ENCODE measurements around the gene CPPED1. TPM values are rescaled to one million over a fixed set of nuclear protein-coding genes. Genes with fewer than 3 reads are reported as not detected.

CPPED1 gene
- total RNA-seq, 1 experiment from 2014 or later = 7.7 TPM

DNA sequence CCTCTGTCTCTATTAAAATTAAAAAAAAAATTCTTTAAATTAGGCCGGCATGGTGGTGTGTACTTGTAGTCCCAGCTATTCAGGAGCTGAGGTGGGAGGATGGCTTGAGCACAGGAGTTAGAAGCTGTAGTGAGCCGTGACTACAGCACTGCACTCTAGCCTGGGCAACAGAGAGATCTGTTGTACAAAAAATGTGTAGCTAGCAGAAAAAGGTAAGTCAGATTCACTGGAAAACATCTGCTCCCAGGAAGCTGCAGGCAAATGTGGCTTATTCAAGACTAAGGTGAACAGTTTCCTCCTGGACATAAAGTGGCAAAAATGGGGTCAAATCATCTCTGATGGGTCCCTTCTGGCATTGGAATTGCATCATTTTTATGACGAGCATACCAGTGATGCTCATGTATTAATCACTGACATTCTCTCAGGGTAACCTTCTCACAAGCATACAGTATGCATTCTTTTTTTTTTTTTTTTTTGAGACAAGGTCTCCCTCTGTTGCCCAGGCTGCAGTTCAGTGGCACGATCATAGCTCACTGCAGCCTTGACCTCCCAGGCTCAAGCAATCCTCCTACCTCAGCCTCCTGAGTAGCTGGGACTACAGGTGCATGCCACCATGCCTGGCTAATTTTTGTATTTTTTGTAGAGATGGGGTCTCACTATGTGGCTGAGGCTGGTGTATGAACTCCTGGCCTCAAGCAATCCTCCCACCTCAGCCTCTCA, 48.7 kb downstream of the CPPED1 start:
- no peaks in the 10 kb centered on the region for H3K9me2 ChIP-seq (replicated peaks; ENCODE audit: low read length)
- no peaks in the 10 kb centered on the region for H3K4me1 ChIP-seq (ENCODE audit: insufficient read depth, low read length)
- intact Hi-C loops (cut with micrococcal nuclease) = no loop called here
- H3K27me3 ChIP-seq (ENCODE audit: low read length) = no peaks in the 10 kb centered on the region
- no peak for ATAC-seq
- no peaks in the 10 kb centered on the region for H4K20me1 ChIP-seq (ENCODE audit: low read length)
- H3K9me3 ChIP-seq (ENCODE audit: low read length) = no peaks in the 10 kb centered on the region
- BruUV-seq (replicated peaks) = no TSS peak
- TF ChIP-seq EZH2phosphoT487 (IDR thresholded peaks at IDR 0.05; ENCODE audit: borderline replicate concordance, low read length) = no peak
- no peak for TF ChIP-seq EZH2 (IDR thresholded peaks at IDR 0.05; ENCODE audit: low read length, unreplicated experiment)
- TF ChIP-seq, protein P1, sequence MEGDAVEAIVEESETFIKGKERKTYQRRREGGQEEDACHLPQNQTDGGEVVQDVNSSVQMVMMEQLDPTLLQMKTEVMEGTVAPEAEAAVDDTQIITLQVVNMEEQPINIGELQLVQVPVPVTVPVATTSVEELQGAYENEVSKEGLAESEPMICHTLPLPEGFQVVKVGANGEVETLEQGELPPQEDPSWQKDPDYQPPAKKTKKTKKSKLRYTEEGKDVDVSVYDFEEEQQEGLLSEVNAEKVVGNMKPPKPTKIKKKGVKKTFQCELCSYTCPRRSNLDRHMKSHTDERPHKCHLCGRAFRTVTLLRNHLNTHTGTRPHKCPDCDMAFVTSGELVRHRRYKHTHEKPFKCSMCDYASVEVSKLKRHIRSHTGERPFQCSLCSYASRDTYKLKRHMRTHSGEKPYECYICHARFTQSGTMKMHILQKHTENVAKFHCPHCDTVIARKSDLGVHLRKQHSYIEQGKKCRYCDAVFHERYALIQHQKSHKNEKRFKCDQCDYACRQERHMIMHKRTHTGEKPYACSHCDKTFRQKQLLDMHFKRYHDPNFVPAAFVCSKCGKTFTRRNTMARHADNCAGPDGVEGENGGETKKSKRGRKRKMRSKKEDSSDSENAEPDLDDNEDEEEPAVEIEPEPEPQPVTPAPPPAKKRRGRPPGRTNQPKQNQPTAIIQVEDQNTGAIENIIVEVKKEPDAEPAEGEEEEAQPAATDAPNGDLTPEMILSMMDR (conservative IDR thresholded peaks at IDR 0.05; ENCODE audit: low read depth, low read length) = no peak
- no peak overlapping the region for H3K4me2 ChIP-seq (ENCODE audit: low read length)
- H3K27ac ChIP-seq (ENCODE audit: low read length) = no peak overlapping the region
- no peaks in the 10 kb centered on the region for H3K79me2 ChIP-seq (ENCODE audit: low read length)
- H3F3A ChIP-seq (ENCODE audit: low read length, unreplicated experiment) = no peaks in the 10 kb centered on the region
- no peak overlapping the region for H3K9ac ChIP-seq (ENCODE audit: low read length)
- H2AFZ ChIP-seq (ENCODE audit: low read length) = no peak overlapping the region
- CTCF ChIA-PET = no interaction called here
- no peak overlapping the region for H3K4me3 ChIP-seq (ENCODE audit: low read length)
- POLR2A ChIA-PET (ENCODE audit: unreplicated experiment) = no interaction called here
- no peak for DNase-seq
- H3K36me3 ChIP-seq (ENCODE audit: low read depth, low read length) = no peaks in the 10 kb centered on the region

DNA sequence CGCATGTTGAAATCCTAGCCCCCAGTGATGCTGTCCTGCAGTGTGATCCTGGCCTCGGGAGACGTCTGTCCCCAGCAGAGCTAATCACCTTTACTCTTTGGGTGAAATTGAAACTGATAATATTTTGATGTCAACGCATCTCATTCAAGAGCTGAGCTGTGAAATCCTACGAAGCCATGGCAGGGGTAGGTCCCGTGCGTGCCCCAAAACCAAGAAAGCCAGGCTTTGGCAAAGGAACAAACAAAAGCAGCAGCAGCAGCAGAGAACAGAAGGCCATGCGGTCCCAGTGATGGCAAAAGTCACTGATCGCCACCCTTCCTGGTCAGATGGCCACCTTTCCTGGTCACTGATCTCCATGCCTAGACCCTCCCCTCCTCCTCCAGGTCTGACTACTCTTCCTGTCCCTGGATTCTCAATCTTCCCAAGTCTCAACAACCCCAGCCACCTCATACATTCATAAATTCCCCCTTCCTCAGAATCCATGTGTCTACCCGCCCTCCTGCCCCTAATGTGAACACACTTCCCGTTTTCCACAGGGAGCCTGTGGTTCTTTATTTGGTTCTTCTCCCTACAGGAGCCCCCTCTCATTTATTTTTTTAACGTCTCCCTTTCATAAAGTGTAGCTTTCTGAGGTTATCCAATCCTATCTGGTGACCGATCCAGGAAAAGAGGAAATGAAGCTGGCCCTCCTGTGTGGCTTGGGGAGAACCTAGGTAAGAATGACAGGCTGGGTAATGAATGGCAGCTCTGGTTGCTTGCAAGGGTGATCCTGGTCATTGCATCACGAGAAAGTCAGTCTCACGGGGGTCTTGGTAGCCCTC, 50.3 kb downstream of the CPPED1 start:
- ATAC-seq (no peak), DNase-seq (no peak)
- BruUV-seq (replicated peaks) = no TSS peak
- Histone ChIP-seq H4K20me1 (ENCODE audit: low read length) (no peaks in the 10 kb centered on the region), H3K4me2 (ENCODE audit: low read length) (no peak overlapping the region), H3K36me3 (ENCODE audit: low read depth, low read length) (no peaks in the 10 kb centered on the region), H3K9me2 (replicated peaks; ENCODE audit: low read length) (no peaks in the 10 kb centered on the region), H3K4me1 (ENCODE audit: insufficient read depth, low read length) (no peaks in the 10 kb centered on the region), H3K9me3 (ENCODE audit: low read length) (no peaks in the 10 kb centered on the region), H3K9ac (ENCODE audit: low read length) (no peak overlapping the region), H3K4me3 (ENCODE audit: low read length) (no peak overlapping the region), H3F3A (ENCODE audit: low read length, unreplicated experiment) (no peaks in the 10 kb centered on the region), H3K27me3 (ENCODE audit: low read length) (no peaks in the 10 kb centered on the region), H3K79me2 (ENCODE audit: low read length) (no peaks in the 10 kb centered on the region), H3K27ac (ENCODE audit: low read length) (no peak overlapping the region), H2AFZ (ENCODE audit: low read length) (no peak overlapping the region)
- ChIA-PET POLR2A (ENCODE audit: unreplicated experiment) (no interaction called here), CTCF (no interaction called here)
- intact Hi-C loops (cut with micrococcal nuclease) = no loop called here
- TF ChIP-seq, protein P1 (conservative IDR thresholded peaks at IDR 0.05; ENCODE audit: low read depth, low read length) = no peak
- TF ChIP-seq EZH2phosphoT487 (IDR thresholded peaks at IDR 0.05; ENCODE audit: borderline replicate concordance, low read length) (no peak), EZH2 (IDR thresholded peaks at IDR 0.05; ENCODE audit: low read length, unreplicated experiment) (no peak)

DNA sequence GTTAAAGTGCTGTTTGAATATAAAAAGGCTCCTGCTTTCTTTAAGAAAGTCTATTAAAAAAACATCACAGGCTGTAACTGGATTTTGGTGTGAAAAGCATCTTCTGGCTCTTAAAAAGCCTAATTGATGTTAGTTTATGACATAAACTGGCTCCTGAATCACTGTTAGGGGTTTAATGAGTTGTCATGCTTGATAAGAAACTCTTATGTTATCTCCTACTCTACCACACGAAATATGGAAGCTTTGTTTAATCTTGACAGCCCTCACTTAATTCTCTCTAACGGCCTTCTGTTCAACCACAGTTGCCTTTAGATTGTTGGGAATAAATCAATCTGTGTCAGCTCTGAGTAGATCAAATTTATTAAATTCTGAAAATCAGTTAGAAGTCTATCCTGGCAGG, 51.5 kb downstream of the CPPED1 start:
- no peaks in the 10 kb centered on the region for H3K36me3 ChIP-seq (ENCODE audit: low read depth, low read length)
- no TSS peak for BruUV-seq (replicated peaks)
- TF ChIP-seq, protein P1 (conservative IDR thresholded peaks at IDR 0.05; ENCODE audit: low read depth, low read length) = no peak
- TF ChIP-seq EZH2 (IDR thresholded peaks at IDR 0.05; ENCODE audit: low read length, unreplicated experiment) (no peak), EZH2phosphoT487 (IDR thresholded peaks at IDR 0.05; ENCODE audit: borderline replicate concordance, low read length) (no peak)
- ATAC-seq (no peak), DNase-seq (no peak)
- no peaks in the 10 kb centered on the region for H3K27me3 ChIP-seq (ENCODE audit: low read length)
- ChIA-PET CTCF (no interaction called here), POLR2A (ENCODE audit: unreplicated experiment) (no interaction called here)
- H3K4me3 ChIP-seq (ENCODE audit: low read length) = no peak overlapping the region
- H3K9me3 ChIP-seq (ENCODE audit: low read length) = no peaks in the 10 kb centered on the region
- no peak overlapping the region for H3K4me2 ChIP-seq (ENCODE audit: low read length)
- no peaks in the 10 kb centered on the region for H3K9me2 ChIP-seq (replicated peaks; ENCODE audit: low read length)
- no peaks in the 10 kb centered on the region for H3K79me2 ChIP-seq (ENCODE audit: low read length)
- H3K27ac ChIP-seq (ENCODE audit: low read length) = no peak overlapping the region
- intact Hi-C loops (cut with micrococcal nuclease) = no loop called here
- no peaks in the 10 kb centered on the region for H3F3A ChIP-seq (ENCODE audit: low read length, unreplicated experiment)
- H3K9ac ChIP-seq (ENCODE audit: low read length) = no peak overlapping the region
- no peaks in the 10 kb centered on the region for H4K20me1 ChIP-seq (ENCODE audit: low read length)
- no peak overlapping the region for H2AFZ ChIP-seq (ENCODE audit: low read length)
- no peaks in the 10 kb centered on the region for H3K4me1 ChIP-seq (ENCODE audit: insufficient read depth, low read length)
